Peyer's patch (tissue), 4 donors: ENCODE data around the gene FAM110A. TPM values are rescaled to one million over a fixed set of nuclear protein-coding genes. Genes with fewer than 3 reads are reported as not detected.

Experiments
- DNase-seq, 3 donors: peaks; one replicate each; pipeline ENCODE4 v3.0.0-alpha.2; 2017 to 2019
- H3K27ac ChIP-seq, 4 donors: fragments of 200-600 bp; sonication (generic); one replicate each; pipeline ENCODE4 v1.5.1; 2016 to 2019
- H3K27me3 ChIP-seq, 2 donors: fragments of 200-600 bp; sonication (generic); one replicate each; pipeline ENCODE4 v1.5.1; 2019
- H3K36me3 ChIP-seq, 3 donors: fragments of 200-600 bp; sonication (generic); one replicate each; pipeline ENCODE4 v1.5.1; 2016 to 2019
- H3K4me1 ChIP-seq, 4 donors: fragments of 200-600 bp; sonication (generic); one replicate each; pipeline ENCODE4 v1.5.1; 2016 to 2019
- H3K4me3 ChIP-seq, 4 donors: fragments of 200-600 bp; sonication (generic); 1 replicate in 3 of 4; 2 replicates in 1 of 4; pipeline ENCODE4 v1.5.1; 2016 to 2019; ENCODE audit warnings: mild to moderate bottlenecking in 1 of 4
- H3K9me3 ChIP-seq, 4 donors: fragments of 200-600 bp; sonication (generic); one replicate each; pipeline ENCODE4 v1.5.1; 2016 to 2019; ENCODE audit warnings: mild to moderate bottlenecking in 1 of 4
- CTCF ChIP-seq, 6 experiments: fragments of 450-650 bp in 4 of 6; fragments of 200-600 bp in 2 of 6; sonication (generic) in 1 of 6; IDR thresholded peaks; one replicate each; pipeline ENCODE4 v1.5.1; 2017 to 2019; ENCODE audit warnings: antibody characterized with exemption in 6 of 6, mild to moderate bottlenecking in 3 of 6, moderate library complexity in 1 of 6
- POLR2A ChIP-seq, 2 donors: fragments of 450-650 bp; IDR thresholded peaks; one replicate each; pipeline ENCODE4 v1.5.1; 2017; ENCODE audit warnings: antibody characterized with exemption in 2 of 2, mild to moderate bottlenecking in 2 of 2, moderate library complexity in 2 of 2
- total RNA-seq, 4 donors: library from RNA; depleted of rRNA; stranded (reverse); fragments of >200 nt; gene quantifications; one replicate each; pipeline ENCODE4 v1.1.0, GENCODE V29; 2016

Gene FAM110A
- total RNA-seq, 4 donors from 2014 or later = 5.1 to 15.7 (median 12.7) TPM

- no peak for DNase-seq
- H3K27me3 ChIP-seq = no peaks in the 10 kb centered on the region
- H3K36me3 ChIP-seq = no peaks in the 10 kb centered on the region
- no peaks in the 10 kb centered on the region for H3K4me1 ChIP-seq
- H3K4me3 ChIP-seq = no peak overlapping the region
- H3K9me3 ChIP-seq = no peaks in the 10 kb centered on the region
- TF ChIP-seq CTCF (IDR thresholded peaks at IDR 0.05) = no peak
- TF ChIP-seq POLR2A (IDR thresholded peaks at IDR 0.05) = no peak
- no peak overlapping the region for H3K27ac ChIP-seq
These were observed 46.1 kb downstream of the FAM110A start for GRCh38 chr20:879626-880025.

GRCh38 chr20:881051-881782, 47.7 kb downstream of the FAM110A start:
- H3K4me1 ChIP-seq = peaks cover 0 to 4% (median 0%) of the 10 kb centered on the region in 4 donors
- TF ChIP-seq CTCF (IDR thresholded peaks at IDR 0.05) = no peak
- no peak for TF ChIP-seq POLR2A (IDR thresholded peaks at IDR 0.05)
- H3K27me3 ChIP-seq = no peaks in the 10 kb centered on the region
- no peaks in the 10 kb centered on the region for H3K9me3 ChIP-seq
- no peak overlapping the region for H3K27ac ChIP-seq
- no peak for DNase-seq
- H3K36me3 ChIP-seq = no peaks in the 10 kb centered on the region
- no peak overlapping the region for H3K4me3 ChIP-seq

GRCh38 chr20:881783-882144, 48.2 kb downstream of the FAM110A start:
- Histone ChIP-seq H3K4me3 (no peak overlapping the region), H3K27ac (no peak overlapping the region), H3K4me1 (peaks cover 0 to 4% (median 0%) of the 10 kb centered on the region in 4 donors), H3K27me3 (no peaks in the 10 kb centered on the region), H3K36me3 (no peaks in the 10 kb centered on the region), H3K9me3 (no peaks in the 10 kb centered on the region)
- DNase-seq = no peak
- TF ChIP-seq CTCF (IDR thresholded peaks at IDR 0.05) (no peak), POLR2A (IDR thresholded peaks at IDR 0.05) (no peak)

GRCh38 chr20:884983-885952, 51.8 kb downstream of the FAM110A start:
- no peaks in the 10 kb centered on the region for H3K9me3 ChIP-seq
- no peak for DNase-seq
- no peaks in the 10 kb centered on the region for H3K27me3 ChIP-seq
- no peaks in the 10 kb centered on the region for H3K36me3 ChIP-seq
- TF ChIP-seq POLR2A (IDR thresholded peaks at IDR 0.05) = no peak
- TF ChIP-seq CTCF (IDR thresholded peaks at IDR 0.05) = no peak
- H3K4me1 ChIP-seq = peaks cover 0 to 4% (median 0%) of the 10 kb centered on the region in 4 donors
- H3K27ac ChIP-seq = no peak overlapping the region
- H3K4me3 ChIP-seq = no peak overlapping the region

GRCh38 chr20:887137-887536, 53.6 kb downstream of the FAM110A start:
- Histone ChIP-seq H3K4me3 (no peak overlapping the region), H3K27ac (no peak overlapping the region), H3K27me3 (no peaks in the 10 kb centered on the region), H3K36me3 (no peaks in the 10 kb centered on the region), H3K9me3 (no peaks in the 10 kb centered on the region), H3K4me1 (peaks cover 0 to 4% (median 0%) of the 10 kb centered on the region in 4 donors)
- TF ChIP-seq CTCF (IDR thresholded peaks at IDR 0.05) (peak in 2 of 6 experiments; percentile 10 to 12), POLR2A (IDR thresholded peaks at IDR 0.05) (no peak)
- no peak for DNase-seq
